ENCODE measurements around the gene CDX4.
"Not testable (repeated sequence)": the region's sequence is repeated elsewhere in the genome, so short reads cannot be mapped to it uniquely, and the experiment has no call there.

DNA sequence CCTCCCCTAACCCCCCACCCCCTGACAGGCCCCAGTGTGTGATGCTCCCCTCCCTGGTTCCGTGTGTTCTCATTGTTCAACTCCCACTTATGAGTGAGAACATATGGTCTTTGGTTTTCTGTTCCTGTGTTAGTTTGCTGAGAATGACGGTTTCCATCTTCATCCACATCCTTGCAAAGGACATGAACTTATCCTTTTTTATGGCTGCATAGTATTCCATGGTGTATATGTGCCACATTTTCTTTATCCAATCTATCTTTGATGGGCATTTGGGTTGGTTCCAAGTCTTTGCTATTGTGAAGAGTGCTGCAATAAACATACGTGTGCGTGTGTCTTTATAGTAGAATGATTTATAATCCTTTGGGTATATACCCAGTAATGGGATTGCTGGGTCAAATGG lies 45.3 kb downstream of the CDX4 start:
- TF ChIP-seq POLR2A (IDR thresholded peaks at IDR 0.05); POLR2AphosphoS5 (IDR thresholded peaks at IDR 0.05; ENCODE audit: insufficient read depth in 1 of 2, low read depth in 1 of 2): not testable (repeated sequence)
- TF ChIP-seq, protein P1, sequence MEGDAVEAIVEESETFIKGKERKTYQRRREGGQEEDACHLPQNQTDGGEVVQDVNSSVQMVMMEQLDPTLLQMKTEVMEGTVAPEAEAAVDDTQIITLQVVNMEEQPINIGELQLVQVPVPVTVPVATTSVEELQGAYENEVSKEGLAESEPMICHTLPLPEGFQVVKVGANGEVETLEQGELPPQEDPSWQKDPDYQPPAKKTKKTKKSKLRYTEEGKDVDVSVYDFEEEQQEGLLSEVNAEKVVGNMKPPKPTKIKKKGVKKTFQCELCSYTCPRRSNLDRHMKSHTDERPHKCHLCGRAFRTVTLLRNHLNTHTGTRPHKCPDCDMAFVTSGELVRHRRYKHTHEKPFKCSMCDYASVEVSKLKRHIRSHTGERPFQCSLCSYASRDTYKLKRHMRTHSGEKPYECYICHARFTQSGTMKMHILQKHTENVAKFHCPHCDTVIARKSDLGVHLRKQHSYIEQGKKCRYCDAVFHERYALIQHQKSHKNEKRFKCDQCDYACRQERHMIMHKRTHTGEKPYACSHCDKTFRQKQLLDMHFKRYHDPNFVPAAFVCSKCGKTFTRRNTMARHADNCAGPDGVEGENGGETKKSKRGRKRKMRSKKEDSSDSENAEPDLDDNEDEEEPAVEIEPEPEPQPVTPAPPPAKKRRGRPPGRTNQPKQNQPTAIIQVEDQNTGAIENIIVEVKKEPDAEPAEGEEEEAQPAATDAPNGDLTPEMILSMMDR (IDR thresholded peaks at IDR 0.05): not testable (repeated sequence)

Measured in vagina (tissue), 2 donors.